ENCODE data around the gene AHI1.

- TF ChIP-seq CTCF (IDR thresholded peaks at IDR 0.05; ENCODE audit: low read depth, low read length) (no peak), MYC (IDR thresholded peaks at IDR 0.05; ENCODE audit: low read depth, low read length) (no peak), POLR2A (IDR thresholded peaks at IDR 0.05; ENCODE audit: extremely low read depth, insufficient read length) (no peak)
Observed at GRCh38 chr6:135235716-135236115, 261.8 kb downstream of the AHI1 start.
